ENCODE results near the gene DDC.

Gene DDC

DNA sequence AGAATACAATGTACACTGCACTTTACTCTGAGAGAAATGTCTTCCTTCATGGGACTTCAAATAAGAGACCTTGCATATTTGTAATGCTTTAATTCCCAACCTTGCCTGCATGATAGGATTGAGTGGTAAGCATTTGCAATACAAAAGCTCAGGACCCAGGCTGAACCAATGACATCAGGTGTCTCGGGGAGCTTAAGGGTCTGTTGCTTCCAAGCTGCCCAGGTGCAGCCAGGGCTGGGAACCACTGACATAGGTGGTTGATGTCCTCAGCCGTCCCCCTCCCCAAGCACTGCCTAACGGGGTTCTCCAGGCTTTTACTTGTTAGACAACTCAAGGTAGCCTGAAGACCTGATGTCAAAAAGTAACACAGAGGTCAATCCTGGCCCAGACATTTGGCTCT is 144.2 kb downstream of the DDC start:
- no peak for DNase-seq (ENCODE audit: low read depth in 4 of 4, low spot score in 1 of 4)

DNA sequence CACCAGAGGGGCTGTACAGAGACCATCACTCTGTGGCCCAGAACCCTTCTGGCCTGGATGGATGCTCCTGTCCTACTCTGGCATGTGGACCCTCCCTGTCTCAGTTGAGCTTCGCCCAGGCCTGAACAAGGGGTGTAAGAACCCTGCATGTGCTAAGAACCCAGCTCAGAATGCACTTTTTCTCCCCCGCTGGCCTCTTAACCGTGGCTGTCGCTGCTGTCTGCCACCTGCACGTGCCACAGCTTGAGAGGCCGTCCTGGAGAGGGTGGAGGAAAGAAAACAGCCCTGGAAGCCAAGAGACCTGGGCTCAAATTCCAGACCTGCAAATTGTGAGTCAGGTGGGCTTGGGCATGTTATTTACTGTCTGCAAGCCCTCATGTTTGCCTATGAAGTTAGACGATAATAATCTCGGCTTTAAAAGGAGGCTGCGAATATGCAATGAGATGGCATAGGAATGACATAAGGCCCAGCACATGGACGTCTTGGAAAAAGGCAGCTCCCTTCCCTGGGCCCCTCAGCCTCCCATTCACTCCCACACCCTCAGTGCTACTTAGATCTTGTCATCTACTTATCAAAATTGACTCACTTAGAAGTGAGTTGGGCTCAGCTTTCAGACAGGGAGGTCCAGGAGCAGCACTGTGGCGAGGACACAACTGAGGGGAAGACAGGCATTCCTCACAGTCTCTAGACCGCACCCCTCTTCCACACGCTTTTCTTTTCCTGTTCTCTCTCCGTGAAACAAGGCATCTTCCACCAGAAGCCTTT is 146.5 kb downstream of the DDC start:
- no peak for DNase-seq (ENCODE audit: low read depth in 4 of 4, low spot score in 1 of 4)

DNA sequence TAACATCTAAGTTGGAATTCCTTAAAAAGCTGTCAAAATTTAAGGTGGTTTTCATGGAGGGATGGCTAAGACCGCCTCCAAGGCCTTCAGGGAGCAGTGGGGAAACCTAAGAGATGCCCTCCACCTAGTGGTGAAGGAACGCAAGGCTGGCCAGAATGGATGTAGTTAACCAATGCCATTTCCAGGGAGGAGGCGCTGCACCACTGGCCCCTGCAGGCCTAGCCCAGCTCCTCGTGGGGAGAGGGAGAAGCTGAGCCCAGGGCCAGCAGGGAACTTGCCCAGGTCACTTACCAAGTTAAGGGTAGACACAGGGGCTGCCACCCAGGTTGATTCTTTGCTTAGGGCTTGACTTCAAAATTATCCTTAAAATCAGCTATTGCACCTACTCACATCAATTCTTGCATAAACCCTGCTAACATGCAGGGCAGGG is 147.1 kb downstream of the DDC start:
- DNase-seq (ENCODE audit: low read depth in 4 of 4, low spot score in 1 of 4), result peak in 3 of 4 experiments; percentile 43 to 59 (median 49)

DNA sequence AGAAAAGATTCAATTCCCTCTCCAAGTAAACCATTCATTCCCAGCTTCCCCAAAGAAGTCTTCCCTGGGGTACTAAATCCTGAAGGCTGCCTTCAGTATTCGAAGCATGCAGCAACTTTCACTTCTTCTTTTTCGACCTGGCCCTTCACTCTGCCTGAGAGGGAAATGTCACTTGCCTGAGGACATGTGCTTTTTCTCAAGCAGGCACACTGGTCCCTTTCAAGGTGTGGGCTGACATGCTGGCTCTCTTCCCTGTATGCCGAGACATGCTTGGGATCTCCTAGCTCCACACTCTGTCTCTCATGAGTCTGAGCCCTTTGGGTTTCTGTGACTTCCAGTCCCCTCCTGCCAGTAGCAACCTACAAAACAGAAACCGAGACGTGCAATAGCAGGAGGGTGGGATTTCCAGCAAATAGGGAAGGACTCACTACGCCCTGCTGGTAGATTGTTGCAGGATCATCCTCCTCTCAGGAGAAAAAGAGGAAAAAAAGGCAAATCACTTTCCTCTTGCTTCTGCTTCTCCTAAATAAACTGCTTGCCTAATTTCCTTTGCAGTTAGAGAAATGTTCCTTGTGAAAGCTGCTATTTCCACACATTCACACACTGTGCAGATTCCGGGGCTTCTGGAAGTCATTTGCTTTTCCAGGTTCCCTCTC is 148.6 kb downstream of the DDC start:
- DNase-seq (ENCODE audit: low read depth in 4 of 4, low spot score in 1 of 4), result no peak

DNA sequence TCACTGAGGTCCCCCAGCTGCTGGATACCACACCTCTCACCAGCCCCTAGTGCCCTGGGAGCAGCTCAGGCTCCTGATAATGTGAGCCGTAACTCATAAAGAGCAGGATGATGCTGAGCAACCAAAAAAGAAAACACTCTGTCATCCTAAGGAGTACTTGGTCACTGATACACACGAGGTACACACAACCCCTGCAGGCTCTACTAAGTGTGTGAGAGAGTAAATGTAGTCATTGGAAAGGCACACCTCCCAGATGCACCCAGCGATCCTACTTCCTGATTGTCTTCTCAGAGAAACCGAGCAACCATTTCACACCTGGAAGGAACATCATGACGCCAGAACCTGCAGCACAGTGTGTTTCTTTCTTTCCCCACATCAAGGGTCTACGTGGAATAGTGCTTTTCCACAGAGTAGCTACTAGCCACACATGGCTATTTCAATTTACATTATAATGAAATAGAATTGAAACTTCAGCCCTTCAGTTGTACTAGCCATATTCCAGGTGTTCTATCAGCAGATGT is 149.3 kb downstream of the DDC start:
- DNase-seq (ENCODE audit: low read depth in 4 of 4, low spot score in 1 of 4), result no peak

DNA sequence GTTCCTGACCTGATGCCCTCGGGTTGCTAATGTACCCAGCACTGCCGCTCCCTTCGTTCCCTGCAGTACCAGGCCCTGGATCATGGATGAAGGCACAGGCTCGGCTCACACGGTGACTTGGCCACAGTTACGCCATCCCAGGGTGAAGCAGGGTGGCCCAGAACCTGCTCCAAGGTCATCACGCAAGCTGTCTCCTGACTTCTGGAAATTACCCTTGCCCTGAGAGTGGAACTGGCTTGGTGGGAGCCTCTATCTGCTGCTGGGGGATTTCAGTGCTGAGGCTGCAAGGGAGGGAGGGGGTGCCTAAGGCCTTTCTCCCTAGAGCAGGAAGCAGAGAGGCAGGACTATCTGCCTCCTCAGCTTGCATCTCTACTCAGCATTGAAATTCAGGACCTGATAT is 151.6 kb downstream of the DDC start:
- DNase-seq (ENCODE audit: low read depth in 4 of 4, low spot score in 1 of 4), result no peak

DNA sequence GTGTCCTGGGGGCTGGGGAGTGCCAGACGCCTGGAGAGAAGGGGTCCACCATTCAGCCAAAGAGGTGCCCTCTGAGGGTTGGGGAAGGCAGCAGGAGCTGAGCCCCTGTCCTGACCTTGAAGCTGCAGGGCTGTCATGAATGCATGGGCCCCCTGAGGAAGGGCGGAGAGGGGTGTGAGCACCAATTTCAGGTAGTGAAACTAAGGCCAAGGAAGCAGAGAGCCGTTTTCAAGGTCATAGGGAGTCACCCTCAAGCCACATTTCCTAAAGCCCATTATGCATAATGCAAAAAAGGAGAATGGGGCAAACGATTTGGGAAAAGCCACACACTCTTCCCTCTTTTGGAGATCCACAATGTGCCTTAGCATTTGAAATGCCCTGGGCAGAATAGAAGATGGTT is 152.2 kb downstream of the DDC start:
- DNase-seq (ENCODE audit: low read depth in 4 of 4, low spot score in 1 of 4), result no peak

DNA sequence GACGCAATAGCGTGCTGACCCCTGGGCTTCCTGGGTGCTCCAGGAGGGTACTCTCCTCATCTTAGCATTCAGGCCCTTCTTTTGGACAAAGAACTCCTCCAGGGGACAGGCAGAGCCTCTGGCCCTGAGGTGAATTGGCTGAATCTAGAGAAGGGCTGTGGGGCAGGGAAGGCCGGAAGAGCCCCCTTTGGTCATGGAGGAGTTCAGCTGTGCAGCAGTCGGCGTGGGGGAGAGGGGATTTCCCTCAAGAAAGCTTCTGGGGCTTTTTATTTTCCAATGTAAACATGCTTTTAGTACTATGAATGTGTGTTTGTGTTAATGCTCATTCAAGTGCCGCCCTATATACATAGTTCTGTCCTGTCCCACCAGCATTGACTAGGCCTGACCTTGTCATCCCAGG is 153.9 kb downstream of the DDC start:
- DNase-seq (ENCODE audit: low read depth in 4 of 4, low spot score in 1 of 4), result no peak

DNA sequence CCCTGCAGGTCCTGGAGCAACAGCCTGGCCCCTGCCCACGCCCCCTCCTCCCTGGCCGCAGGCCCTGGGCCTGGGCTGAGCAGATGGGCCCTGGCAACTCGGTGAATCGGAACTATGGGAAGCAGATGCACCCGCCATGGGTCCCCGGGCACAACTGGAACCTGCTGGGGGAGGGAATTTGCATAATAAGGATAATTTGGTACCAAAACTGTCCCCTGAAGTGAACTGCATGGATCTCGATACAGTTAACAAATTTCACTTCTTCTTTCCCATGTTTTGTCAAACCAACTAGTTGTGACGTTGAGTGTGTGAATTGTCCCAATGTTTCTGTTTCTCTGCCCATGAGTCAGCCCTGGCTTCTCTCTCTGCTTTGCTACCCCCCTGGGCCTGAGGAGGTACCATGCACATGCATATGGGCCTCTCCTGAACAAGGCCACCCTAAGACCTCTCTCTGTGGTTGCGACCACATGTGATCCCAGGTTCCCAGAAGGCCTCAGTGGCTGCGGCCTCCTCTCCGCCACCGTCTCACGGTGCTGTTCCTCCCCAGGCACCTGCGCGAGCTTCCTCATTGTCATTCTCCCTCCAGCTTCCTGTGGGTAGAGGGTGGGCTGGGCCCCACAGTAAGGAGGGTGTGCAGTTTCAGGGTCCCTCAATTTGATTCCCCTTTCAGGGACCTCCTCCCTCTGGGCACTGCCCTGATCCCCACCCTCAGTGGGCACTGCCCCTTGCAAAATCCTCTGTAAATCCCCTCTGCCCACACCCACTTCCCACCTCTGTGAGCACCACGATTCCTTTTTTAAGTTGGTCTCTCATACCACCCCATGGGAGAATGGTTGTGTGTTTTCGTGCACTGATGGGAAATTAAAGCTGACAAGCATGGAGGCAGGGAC is 155.1 kb downstream of the DDC start:
- DNase-seq (ENCODE audit: low read depth in 4 of 4, low spot score in 1 of 4), result no peak
